ENCODE measurements around the gene DIDO1.

Gene DIDO1

DNA sequence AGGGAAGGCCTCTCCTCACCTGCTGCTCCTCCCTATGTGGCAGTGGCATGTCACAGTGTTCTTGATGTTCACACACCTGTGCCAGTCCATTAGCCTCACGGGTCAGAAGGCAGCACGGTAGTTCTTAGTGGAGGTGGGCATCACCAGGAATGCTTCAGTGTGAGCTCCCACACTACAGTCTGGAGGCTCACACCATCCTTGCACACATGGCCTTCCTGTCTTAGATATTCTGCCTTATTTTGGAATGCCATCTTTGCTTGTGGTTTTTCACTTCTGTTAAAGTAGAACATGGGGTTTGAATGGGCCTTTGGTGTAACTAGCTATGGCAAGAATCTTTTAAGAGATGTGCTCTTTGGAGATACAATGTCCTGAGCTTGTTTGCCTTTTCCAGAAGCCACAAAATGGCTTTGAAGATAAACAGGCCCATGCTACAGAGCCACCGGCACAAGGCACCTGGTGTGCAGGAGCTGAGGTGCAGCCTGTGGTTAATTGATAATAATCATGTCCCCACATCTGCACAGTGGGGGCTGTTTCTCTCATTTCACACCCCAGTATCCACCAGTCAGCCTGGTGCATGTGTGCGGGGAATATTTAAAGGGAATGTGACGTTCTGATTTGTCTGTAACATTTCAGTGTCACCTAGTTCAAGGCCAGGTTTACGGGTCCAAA lies 23.0 kb upstream of the DIDO1 start:
- Histone ChIP-seq H3K4me3 (ENCODE audit: low read depth, low read length) (no peak overlapping the region), H2AFZ (no peak overlapping the region), H3K9me3 (ENCODE audit: control insufficient read depth, low read length) (no peaks in the 10 kb centered on the region), H3K79me2 (peaks cover 14% of the 10 kb centered on the region), H3K36me3 (ENCODE audit: control insufficient read depth, insufficient read depth, low read length) (no peaks in the 10 kb centered on the region), H3K27me3 (ENCODE audit: control insufficient read depth, insufficient read depth, low read length) (no peaks in the 10 kb centered on the region), H3K9ac (no peak overlapping the region), H3K4me2 (ENCODE audit: low read length) (no peak overlapping the region), H3K27ac (no peak overlapping the region), H3K4me1 (no peaks in the 10 kb centered on the region)
- TF ChIP-seq, protein P1, sequence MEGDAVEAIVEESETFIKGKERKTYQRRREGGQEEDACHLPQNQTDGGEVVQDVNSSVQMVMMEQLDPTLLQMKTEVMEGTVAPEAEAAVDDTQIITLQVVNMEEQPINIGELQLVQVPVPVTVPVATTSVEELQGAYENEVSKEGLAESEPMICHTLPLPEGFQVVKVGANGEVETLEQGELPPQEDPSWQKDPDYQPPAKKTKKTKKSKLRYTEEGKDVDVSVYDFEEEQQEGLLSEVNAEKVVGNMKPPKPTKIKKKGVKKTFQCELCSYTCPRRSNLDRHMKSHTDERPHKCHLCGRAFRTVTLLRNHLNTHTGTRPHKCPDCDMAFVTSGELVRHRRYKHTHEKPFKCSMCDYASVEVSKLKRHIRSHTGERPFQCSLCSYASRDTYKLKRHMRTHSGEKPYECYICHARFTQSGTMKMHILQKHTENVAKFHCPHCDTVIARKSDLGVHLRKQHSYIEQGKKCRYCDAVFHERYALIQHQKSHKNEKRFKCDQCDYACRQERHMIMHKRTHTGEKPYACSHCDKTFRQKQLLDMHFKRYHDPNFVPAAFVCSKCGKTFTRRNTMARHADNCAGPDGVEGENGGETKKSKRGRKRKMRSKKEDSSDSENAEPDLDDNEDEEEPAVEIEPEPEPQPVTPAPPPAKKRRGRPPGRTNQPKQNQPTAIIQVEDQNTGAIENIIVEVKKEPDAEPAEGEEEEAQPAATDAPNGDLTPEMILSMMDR (IDR thresholded peaks at IDR 0.05), result no peak

DNA sequence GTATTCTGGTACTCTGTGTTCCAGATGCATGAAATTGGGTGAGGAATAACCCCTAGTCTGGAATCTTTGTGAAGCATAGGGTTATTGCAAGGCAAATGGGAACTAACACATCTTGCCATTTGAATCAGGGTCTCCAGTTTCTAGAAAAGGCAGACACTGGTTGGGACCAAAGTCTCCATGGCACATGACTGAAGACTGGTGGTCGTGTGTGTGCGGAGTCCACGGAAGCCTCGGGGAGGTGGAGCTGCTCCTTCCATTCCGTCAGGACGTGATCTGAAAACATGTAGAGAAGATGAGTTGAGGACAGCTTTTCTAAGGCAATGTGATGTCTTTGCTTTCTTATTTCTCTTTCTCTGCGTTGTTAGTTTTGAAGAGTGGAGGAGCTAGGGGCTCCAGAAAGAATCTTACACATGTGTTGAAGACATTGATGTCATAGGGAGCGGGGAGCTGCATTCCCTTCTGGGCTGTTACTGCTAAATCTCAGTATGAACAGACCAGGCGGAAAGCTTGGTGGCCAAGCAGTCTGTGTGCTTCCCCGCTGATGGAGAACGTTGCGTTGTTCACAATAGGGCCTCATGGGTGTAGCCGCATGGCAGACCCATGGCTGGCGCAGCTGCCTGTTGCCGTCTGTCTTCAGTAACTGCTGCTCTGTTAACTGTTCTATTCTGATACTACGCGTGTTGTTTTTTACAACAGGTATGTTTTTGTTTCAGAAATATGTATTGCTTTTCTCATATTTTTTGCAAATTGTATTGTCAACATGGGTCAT lies 21.4 kb upstream of the DIDO1 start:
- H3K4me1 ChIP-seq, result no peaks in the 10 kb centered on the region
- H3K9me3 ChIP-seq (ENCODE audit: control insufficient read depth, low read length), result no peaks in the 10 kb centered on the region
- no peak overlapping the region for H3K4me2 ChIP-seq (ENCODE audit: low read length)
- no peak overlapping the region for H3K27ac ChIP-seq
- no peak overlapping the region for H3K9ac ChIP-seq
- H3K79me2 ChIP-seq, result peaks cover 17% of the 10 kb centered on the region
- H2AFZ ChIP-seq, result no peak overlapping the region
- no peak overlapping the region for H3K4me3 ChIP-seq (ENCODE audit: low read depth, low read length)
- TF ChIP-seq, protein P1 (IDR thresholded peaks at IDR 0.05), result no peak
- no peaks in the 10 kb centered on the region for H3K27me3 ChIP-seq (ENCODE audit: control insufficient read depth, insufficient read depth, low read length)
- no peaks in the 10 kb centered on the region for H3K36me3 ChIP-seq (ENCODE audit: control insufficient read depth, insufficient read depth, low read length)

DNA sequence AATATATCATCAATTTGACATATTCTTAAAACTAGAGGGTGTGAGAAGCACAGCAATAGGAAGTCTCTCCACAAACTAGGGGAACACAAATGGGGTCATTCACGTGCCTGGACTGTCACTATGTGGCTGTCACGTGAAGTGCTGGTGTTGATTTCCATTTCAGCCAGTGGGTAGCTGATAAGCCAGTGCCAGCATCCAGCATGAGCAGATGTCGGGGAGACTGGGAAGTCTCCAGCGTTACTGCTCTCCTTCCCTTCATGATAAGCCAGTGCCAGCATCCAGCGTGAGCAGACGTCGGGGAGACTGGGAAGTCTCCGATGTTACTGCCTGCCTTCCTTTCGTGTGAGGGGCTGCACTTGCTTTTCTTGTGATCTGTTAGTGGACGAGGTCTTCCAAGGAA lies 20.6 kb upstream of the DIDO1 start:
- Histone ChIP-seq H3K9ac (no peak overlapping the region), H3K79me2 (peaks cover 19% of the 10 kb centered on the region), H2AFZ (no peak overlapping the region), H3K4me1 (no peaks in the 10 kb centered on the region), H3K36me3 (ENCODE audit: control insufficient read depth, insufficient read depth, low read length) (no peaks in the 10 kb centered on the region), H3K4me3 (ENCODE audit: low read depth, low read length) (no peak overlapping the region), H3K4me2 (ENCODE audit: low read length) (no peak overlapping the region), H3K27ac (no peak overlapping the region), H3K27me3 (ENCODE audit: control insufficient read depth, insufficient read depth, low read length) (no peaks in the 10 kb centered on the region), H3K9me3 (ENCODE audit: control insufficient read depth, low read length) (no peaks in the 10 kb centered on the region)
- TF ChIP-seq, protein P1 (IDR thresholded peaks at IDR 0.05), result no peak

DNA sequence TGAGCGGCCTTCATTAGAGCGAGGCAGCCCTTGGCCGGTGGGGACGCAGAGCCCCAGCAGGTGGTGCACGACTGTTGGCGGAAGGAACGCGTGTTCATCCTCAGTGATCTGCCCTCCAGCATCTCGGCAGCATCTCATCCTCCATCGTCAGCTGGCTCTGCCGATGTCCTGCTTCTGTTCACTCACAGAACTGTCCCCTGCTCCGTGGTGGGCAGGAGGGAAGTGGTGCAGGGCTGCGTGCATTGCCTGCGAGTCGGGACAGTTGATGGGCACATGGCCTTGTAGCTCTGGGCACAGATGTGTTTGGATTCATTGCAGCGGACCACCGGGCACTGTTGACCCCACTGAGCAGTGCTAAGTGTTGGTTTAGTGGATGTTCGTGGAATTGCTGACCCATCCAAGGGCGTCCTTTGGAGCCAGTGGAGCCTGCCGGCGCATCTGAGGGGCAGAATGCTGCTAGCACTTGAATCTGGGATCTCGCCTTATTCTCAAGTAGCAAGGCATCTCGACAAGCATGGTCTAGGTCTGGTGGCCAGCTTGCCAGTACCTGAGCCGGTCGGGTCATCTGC lies 19.6 kb upstream of the DIDO1 start:
- H3K36me3 ChIP-seq (ENCODE audit: control insufficient read depth, insufficient read depth, low read length), result no peaks in the 10 kb centered on the region

More for the DNA sequence above, 19.6 kb upstream of the DIDO1 start:
- peaks cover 24% of the 10 kb centered on the region for H3K79me2 ChIP-seq
- no peaks in the 10 kb centered on the region for H3K4me1 ChIP-seq
- H3K4me2 ChIP-seq (ENCODE audit: low read length), result no peak overlapping the region
- TF ChIP-seq, protein P1 (IDR thresholded peaks at IDR 0.05), result no peak
- H3K9ac ChIP-seq, result no peak overlapping the region
- no peak overlapping the region for H3K4me3 ChIP-seq (ENCODE audit: low read depth, low read length)
- H3K9me3 ChIP-seq (ENCODE audit: control insufficient read depth, low read length), result no peaks in the 10 kb centered on the region
- no peak overlapping the region for H2AFZ ChIP-seq
- H3K27me3 ChIP-seq (ENCODE audit: control insufficient read depth, insufficient read depth, low read length), result no peaks in the 10 kb centered on the region
- H3K27ac ChIP-seq, result no peak overlapping the region

Data from parathyroid adenoma (tissue), 2 donors.